ENCODE results near the gene NBEAL2.

NBEAL2 gene

DNA sequence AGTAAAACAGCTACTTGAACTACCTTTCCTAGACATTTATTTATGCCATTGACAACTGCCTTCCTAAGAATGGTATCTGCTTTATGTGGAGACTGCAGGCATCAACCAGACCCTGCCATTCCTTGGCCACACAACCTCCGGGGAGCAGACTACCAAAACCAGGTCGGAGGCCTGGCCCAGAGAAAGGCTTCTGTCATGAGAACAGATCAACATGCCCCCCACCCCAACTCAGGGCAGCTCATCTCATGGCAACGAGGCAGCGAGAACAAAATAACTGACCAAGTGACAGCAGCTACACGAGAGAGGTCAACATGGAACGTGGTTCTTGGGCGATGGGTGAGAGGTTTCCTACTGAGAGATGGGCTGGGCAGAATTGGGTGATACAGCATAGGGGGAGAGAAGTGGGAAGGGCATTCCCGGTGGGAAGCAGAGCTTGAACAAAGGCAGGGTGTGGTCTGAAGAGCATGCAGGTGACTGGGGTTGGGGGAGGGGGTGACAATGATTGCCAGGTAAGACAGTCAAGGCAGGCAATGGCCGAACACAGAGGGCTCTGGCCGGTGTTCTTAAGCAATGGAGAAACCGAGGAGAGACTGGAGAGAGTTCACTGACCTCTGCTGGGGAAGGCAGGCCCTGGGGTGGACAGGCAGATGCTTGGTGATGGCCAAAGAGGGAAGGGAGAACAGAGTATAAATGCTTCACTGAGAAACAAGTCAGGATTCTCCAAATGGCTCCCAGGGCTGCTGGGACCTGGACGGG, 36.8 kb upstream of the NBEAL2 start:
- no peak for DNase-seq (ENCODE audit: low read depth in 2 of 3, low spot score in 1 of 3)

GRCh38 chr3:46943237-46944187, 36.0 kb upstream of the NBEAL2 start:
- no peak for DNase-seq (ENCODE audit: low read depth in 2 of 3, low spot score in 1 of 3)

DNA sequence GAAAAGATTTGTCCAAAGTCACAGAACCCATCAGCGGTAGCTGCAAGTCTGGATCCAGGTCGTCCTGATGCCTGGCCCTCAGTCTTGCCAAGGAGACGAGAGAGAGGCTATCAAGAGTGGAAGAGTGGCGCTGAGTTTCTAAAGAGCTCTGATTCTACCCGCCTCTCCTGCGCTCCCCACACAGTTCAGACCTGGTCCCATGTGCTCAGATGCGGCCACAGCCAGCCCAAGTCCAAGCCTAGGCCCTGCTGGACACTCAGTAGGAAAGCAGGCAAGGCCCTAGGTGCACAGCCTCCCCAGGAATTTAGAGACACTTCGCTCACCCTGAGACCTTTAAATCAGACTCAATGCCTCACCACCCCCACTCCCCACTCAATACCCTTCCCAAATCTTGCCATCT, 35.3 kb upstream of the NBEAL2 start:
- no peak for DNase-seq (ENCODE audit: low read depth in 2 of 3, low spot score in 1 of 3)

DNA sequence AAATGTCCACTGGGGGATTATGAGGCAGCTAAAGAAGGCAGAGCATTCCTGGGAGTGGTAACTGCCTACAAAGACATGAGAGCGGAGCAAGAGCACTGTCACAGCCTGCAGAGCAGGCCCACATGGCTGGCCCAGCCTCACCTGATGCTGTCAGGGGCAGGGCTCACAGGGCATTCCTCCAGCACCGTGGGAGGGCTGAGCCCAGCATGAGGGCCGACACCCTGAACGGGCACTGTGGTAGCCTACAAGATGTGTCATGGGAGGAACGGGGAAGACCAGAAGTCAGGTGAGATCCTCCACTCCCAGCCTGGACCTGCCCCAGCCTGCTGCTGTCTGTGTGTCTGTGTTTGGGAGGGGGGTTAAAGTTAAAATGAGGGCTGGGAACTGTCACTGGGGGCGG, 33.0 kb upstream of the NBEAL2 start:
- DNase-seq (ENCODE audit: low read depth in 2 of 3, low spot score in 1 of 3) = no peak

DNA sequence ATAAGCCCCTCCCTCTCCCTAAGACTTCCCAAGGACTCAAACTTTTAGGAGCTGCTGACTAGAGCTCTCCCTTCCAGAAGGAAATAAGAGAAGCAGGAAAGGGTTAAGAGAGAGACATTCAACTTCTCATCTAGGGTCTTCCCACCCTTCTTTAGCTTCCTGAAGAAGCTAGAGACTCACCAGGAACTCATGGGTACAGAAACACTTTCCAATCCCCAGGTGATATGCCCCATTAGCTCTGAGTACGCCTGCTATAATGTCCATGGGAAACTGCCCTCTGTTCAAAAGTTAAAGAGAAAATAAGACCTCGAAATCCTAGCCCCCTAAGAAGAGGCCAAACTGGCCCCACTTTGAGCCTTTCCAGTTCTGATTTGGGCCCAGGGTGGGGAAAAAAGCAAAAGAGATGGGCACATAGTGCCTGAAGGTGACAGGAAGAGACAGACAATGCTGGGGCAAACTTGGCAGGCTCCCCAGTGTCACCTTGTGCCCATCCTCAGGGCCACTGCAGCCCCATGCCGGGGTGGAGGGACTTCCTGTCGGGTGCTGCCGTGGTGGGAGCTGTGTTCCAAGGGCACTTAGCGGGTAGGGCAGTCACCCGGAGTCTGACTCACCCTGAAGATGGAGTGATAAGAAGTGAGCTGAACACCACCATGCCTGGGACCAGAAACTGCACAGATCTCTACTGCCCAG, 32.5 kb upstream of the NBEAL2 start:
- peak; percentile 31 to 47 (median 38) for DNase-seq (ENCODE audit: low read depth in 2 of 3, low spot score in 1 of 3)

- no peak for DNase-seq (ENCODE audit: low read depth in 2 of 3, low spot score in 1 of 3)
Observed at GRCh38 chr3:46947546-46947901, 31.9 kb upstream of the NBEAL2 start.

GRCh38 chr3:46947981-46948791, 31.3 kb upstream of the NBEAL2 start:
- peak; percentile 44 to 57 (median 49) for DNase-seq (ENCODE audit: low read depth in 2 of 3, low spot score in 1 of 3)

- DNase-seq (ENCODE audit: low read depth in 2 of 3, low spot score in 1 of 3) = no peak
Observed at GRCh38 chr3:46948830-46949671, 30.4 kb upstream of the NBEAL2 start.

DNA sequence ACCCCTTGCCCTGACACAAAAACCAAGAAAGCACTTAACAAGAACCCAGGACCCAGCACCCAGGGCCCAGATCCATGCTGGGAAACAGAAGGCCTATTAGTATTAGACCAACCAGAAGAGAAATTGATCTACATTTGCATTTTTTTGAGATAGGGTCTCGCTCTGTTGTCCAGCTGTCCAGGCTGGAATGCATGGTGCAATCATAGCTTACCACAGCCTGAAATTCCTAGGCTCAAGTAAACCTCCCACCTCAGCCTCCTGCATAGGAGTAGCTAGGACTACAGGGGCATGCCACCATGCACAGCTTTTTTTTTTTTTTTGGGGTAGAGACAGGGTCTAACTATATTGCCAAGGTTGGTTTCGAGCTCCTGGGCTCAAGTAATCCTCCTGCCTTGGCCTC, 29.3 kb upstream of the NBEAL2 start:
- DNase-seq (ENCODE audit: low read depth in 2 of 3, low spot score in 1 of 3) = no peak

DNA sequence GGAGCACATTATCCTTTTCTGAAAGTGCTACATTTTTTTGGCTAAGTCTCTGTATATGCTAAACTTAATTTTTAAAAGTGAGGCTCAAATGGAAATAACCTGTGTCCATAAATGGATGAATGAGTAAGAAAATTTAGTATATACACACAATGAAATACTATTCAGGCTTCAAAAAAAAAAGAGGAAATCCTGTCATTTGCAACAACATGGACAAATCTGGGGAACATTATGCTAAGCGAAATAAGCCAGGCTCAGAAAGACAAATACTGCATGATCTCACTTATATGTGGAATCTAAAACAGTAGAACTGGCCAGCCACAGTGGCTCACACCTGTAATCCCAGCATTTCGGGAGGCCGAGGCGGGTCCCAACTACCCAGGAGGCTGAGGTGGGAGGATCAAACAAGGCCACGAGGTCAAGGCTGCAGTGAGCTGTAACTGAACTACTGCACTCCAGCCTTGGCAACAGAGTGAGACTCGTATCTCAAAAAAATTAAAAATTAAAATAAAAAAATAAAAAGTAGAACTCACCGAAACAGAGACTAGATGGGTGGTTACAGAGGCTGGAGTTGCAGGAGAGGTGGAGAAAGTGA, 28.7 kb upstream of the NBEAL2 start:
- DNase-seq (ENCODE audit: low read depth in 2 of 3, low spot score in 1 of 3) = no peak

GRCh38 chr3:46952813-46953212, 26.7 kb upstream of the NBEAL2 start:
- no peak for DNase-seq (ENCODE audit: low read depth in 2 of 3, low spot score in 1 of 3)

DNA sequence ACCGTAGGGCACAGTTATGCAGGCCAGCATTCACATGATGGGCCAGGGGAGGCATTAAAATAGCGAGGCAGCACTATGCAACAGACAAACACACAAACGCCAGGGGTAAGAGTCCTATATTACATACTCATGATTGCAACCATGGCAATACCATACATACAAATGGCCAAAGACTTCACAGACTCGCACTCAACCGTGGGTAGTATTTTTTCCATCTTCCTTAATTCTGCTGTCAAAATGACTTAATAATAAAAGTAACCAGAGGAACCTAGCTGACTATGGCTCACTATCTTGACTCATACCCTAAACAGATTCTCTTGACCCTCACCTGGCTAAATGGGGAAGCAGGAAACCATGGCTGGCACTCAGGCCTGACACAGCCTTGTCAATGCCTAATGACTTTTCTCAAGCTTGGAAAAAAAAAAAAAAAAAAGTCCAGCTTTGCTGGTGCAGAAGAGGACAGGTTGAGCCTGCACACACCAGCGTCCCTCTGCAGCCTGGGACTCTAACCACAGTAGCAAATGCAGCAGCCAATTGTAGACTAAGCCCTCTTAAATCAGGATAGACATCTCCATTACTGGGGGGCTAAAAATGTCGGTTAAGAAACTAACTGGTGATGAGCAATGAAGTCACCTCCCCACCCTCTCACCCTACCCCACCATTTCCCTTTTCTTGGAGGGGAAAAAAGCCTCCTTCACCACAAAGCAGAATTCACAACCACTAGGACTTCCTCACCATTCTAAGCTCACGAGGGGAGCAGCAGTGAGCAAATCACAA, 26.0 kb upstream of the NBEAL2 start:
- DNase-seq (ENCODE audit: low read depth in 2 of 3, low spot score in 1 of 3) = no peak

- no peak for DNase-seq (ENCODE audit: low read depth in 2 of 3, low spot score in 1 of 3)
Observed at GRCh38 chr3:46954178-46954577, 25.3 kb upstream of the NBEAL2 start.

GRCh38 chr3:46955157-46955556, 24.3 kb upstream of the NBEAL2 start:
- no peak for DNase-seq (ENCODE audit: low read depth in 2 of 3, low spot score in 1 of 3)

- no peak for DNase-seq (ENCODE audit: low read depth in 2 of 3, low spot score in 1 of 3)
Observed at GRCh38 chr3:46955801-46956259, 23.6 kb upstream of the NBEAL2 start.

GRCh38 chr3:46957092-46957820, 22.2 kb upstream of the NBEAL2 start:
- DNase-seq (ENCODE audit: low read depth in 2 of 3, low spot score in 1 of 3) = no peak

DNA sequence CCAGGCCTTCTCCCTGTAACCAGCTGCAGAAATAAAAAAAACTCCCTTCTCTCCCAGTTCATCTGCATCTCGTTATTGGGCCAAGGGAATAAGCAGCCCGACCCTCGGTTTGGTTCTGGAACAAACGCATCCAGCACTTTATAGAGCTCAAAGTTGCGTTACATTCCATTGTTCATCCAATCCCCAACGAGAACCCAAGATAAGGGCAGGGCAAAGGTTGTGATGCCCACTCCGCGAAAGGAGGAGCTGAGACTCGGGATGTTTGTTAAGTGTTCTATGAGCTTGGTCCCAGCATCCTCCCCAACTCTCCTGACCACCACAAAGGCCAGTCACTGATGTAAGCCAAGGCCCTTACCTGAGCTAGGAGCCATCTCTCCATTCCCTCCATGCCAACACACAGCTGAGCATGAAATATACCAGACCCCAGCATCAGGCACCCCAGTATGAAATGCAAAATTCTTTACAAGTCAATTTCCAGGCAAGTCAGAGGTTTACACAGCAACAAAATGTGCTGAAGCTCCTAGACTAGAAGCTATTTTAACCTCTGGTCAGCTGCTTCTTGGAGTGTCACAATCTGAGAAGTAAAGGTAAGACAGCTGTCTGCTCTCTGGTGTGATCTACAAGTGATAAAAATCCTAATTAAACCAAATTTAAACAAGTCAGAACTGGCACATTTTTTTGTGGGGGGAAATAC, 20.9 kb upstream of the NBEAL2 start:
- no peak for DNase-seq (ENCODE audit: low read depth in 2 of 3, low spot score in 1 of 3)

- DNase-seq (ENCODE audit: low read depth in 2 of 3, low spot score in 1 of 3) = peak in 1 of 3 donors; percentile 39
Observed at GRCh38 chr3:46959161-46959511, 20.3 kb upstream of the NBEAL2 start.

Data from stimulated activated CD4-positive, alpha-beta T cell treated with anti-CD3 and anti-CD28 coated beads, Interleukin-12 subunit alpha, Interleukin-12 subunit beta, amount 100 ng/mL, for 48 hours (primary cell).